Measurements from ENCODE around the gene ARHGAP25. TPM values are rescaled to one million over a fixed set of nuclear protein-coding genes. Genes with fewer than 3 reads are reported as not detected.

ARHGAP25 gene
- total and polyA plus RNA-seq, 2 donors (not counting 3 experiments of a cell fraction or from before 2014, with no cell fraction given): 0.50 to 2.0 TPM

DNA sequence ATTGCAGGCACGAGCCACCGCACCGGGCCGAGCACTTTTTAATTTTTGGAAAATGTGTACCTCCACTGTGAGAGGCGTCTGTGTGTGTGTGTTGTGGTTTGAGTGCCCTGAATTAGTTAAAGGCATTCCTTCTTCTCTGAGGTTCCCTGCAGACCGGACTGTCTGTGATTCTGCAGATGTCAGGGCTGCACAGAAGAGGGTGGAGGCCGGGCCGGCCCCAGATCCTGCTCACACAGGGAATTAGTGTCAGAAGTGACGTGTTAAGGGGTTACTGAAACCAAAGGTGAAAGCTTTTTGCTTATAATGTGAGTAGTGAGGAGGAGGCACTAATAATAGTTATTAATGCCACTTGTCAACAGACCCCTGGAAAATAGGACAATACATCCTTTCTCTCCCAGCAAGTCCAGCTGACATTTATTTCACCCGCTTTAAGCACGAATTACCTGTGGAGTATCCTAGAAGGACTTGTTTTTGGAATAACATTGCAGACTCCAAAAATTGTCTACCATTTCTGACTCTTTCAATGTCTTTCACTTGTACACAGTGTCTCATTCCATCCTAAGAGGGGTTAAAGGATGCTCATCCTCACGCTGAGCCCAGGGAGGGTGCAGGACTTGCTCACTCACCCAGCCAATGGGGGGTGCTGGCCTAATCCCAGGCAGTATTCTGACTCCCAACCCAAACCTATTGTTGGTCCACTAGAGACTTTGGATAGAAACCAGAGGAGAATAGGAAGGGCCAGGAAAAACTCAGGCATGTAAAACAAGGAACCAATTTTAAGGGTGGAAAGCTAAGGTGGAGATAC, 16.2 kb downstream of the ARHGAP25 start:
- Histone ChIP-seq H3K4me1 (ENCODE audit: control insufficient read depth, extremely low read depth, insufficient read depth, low read length) (peaks cover 7% of the 10 kb centered on the region), H3K9me1 (replicated peaks; ENCODE audit: control insufficient read depth, extremely low read depth, insufficient read depth, low read length) (no peaks in the 10 kb centered on the region), H3K27ac (ENCODE audit: insufficient read depth, low read depth, low read length) (no peak overlapping the region), H3K27me3 (ENCODE audit: control insufficient read depth in 2 of 2, insufficient read depth in 2 of 2, low read length in 2 of 2) (peaks cover 0 to 4% of the 10 kb centered on the region in 2 experiments), H3K4me3 (replicated peaks in 1 of 3; ENCODE audit: insufficient read depth in 1 of 3, low read depth in 1 of 3, low read length in 3 of 3) (no peak overlapping the region), H3K4me2 (ENCODE audit: insufficient read depth, low read length) (no peak overlapping the region), H3K79me2 (ENCODE audit: control insufficient read depth, insufficient read depth, low read length) (no peaks in the 10 kb centered on the region), H3K9me3 (replicated peaks; ENCODE audit: control insufficient read depth, insufficient read depth, low read length) (no peaks in the 10 kb centered on the region), H3K9ac (replicated peaks; ENCODE audit: extremely low read depth, insufficient read depth, low read length) (no peak overlapping the region), H2AFZ (ENCODE audit: low read depth, low read length) (no peak overlapping the region), H3K36me3 (ENCODE audit: control insufficient read depth in 2 of 2, extremely low read depth in 1 of 2, insufficient read depth in 2 of 2, low read length in 2 of 2) (no peaks in the 10 kb centered on the region), H4K20me1 (replicated peaks; ENCODE audit: control insufficient read depth, extremely low read depth, insufficient read depth, low read length) (no peaks in the 10 kb centered on the region)
- TF ChIP-seq, protein P1, sequence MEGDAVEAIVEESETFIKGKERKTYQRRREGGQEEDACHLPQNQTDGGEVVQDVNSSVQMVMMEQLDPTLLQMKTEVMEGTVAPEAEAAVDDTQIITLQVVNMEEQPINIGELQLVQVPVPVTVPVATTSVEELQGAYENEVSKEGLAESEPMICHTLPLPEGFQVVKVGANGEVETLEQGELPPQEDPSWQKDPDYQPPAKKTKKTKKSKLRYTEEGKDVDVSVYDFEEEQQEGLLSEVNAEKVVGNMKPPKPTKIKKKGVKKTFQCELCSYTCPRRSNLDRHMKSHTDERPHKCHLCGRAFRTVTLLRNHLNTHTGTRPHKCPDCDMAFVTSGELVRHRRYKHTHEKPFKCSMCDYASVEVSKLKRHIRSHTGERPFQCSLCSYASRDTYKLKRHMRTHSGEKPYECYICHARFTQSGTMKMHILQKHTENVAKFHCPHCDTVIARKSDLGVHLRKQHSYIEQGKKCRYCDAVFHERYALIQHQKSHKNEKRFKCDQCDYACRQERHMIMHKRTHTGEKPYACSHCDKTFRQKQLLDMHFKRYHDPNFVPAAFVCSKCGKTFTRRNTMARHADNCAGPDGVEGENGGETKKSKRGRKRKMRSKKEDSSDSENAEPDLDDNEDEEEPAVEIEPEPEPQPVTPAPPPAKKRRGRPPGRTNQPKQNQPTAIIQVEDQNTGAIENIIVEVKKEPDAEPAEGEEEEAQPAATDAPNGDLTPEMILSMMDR (IDR thresholded peaks at IDR 0.05; ENCODE audit: extremely low read depth in 1 of 2, insufficient read depth in 1 of 2, low read depth in 1 of 2, low read length in 2 of 2): no peak
- TF ChIP-seq FOS (IDR thresholded peaks at IDR 0.05; ENCODE audit: borderline replicate concordance, insufficient read depth, low read length): no peak
- ChIA-PET CTCF (interaction anchor here (0.8 to 3.9 kb wide), 55 partner anchors 9 to 289 kb away, joined by 3 to 149 read pairs (median 9); partner anchors contain the start of genes APLF and FBXO48), POLR2A (no interaction called here)
- FAIRE-seq (no peak), DNase-seq (ENCODE audit: low read depth, low spot score) (no peak)
- intact Hi-C loops (cut with micrococcal nuclease) (loop anchor here (1.0 to 2.0 kb wide), 7 partner anchors 24 to 175 kb away; no protein-coding TSS in a partner anchor), dilution Hi-C loops (cut with MboI; ENCODE audit: extremely low pct_ligation_motif_present, low sequenced_read_pairs) (no loop called here)
- no TSS peak for BruUV-seq (replicated peaks)

All from endothelial cell of umbilical vein (primary cell).